Neural progenitor cell (in vitro differentiated cells): ENCODE results near the gene GKN2. TPM values are rescaled to one million over a fixed set of nuclear protein-coding genes. Genes with fewer than 3 reads are reported as not detected.
"Not testable (repeated sequence)": the region's sequence is repeated elsewhere in the genome, so short reads cannot be mapped to it uniquely, and the experiment has no call there.

ENCODE experiments used
- DNase-seq: peaks from one replicate; pipeline ENCODE4 v3.0.0-alpha.2; 2016; ENCODE audit warnings: low spot score
- H2AFZ ChIP-seq: fragments of 200-600 bp; sonication (generic); replicated peaks from 2 replicates; pipeline ENCODE4 v1.6.1; 2016; ENCODE audit warnings: antibody characterized with exemption
- H3F3A ChIP-seq: fragments of 200-600 bp; sonication (generic); 2 replicates; pipeline ENCODE4 v1.6.1; 2016; ENCODE audit warnings: antibody characterized with exemption, low read depth
- H3K27ac ChIP-seq: fragments of 200-600 bp; sonication (generic); 2 replicates; pipeline ENCODE4 v1.5.1; 2016; ENCODE audit warnings: mild to moderate bottlenecking
- H3K27me3 ChIP-seq: fragments of 200-600 bp; sonication (generic); 2 replicates; pipeline ENCODE4 v1.6.1; 2016; ENCODE audit warnings: mild to moderate bottlenecking, moderate library complexity
- H3K36me3 ChIP-seq: fragments of 200-600 bp; sonication (generic); 2 replicates; pipeline ENCODE4 v1.5.1; 2016
- H3K4me1 ChIP-seq: fragments of 200-600 bp; sonication (generic); 2 replicates; pipeline ENCODE4 v1.6.1; 2016; ENCODE audit warnings: mixed run types
- H3K4me2 ChIP-seq: fragments of 200-600 bp; sonication (generic); 2 replicates; pipeline ENCODE4 v1.6.1; 2016
- H3K4me3 ChIP-seq: fragments of 200-600 bp; sonication (generic); 2 replicates; pipeline ENCODE4 v1.5.1; 2016
- H3K79me2 ChIP-seq: fragments of 200-600 bp; sonication (generic); 2 replicates; pipeline ENCODE4 v1.6.1; 2016; ENCODE audit warnings: low read depth
- H3K9ac ChIP-seq: fragments of 200-600 bp; sonication (generic); 2 replicates; pipeline ENCODE4 v1.6.1; 2016
- H3K9me3 ChIP-seq: fragments of 200-600 bp; sonication (generic); 2 replicates; pipeline ENCODE4 v1.5.1; 2016; ENCODE audit warnings: low read depth
- H4K20me1 ChIP-seq: fragments of 200-600 bp; sonication (generic); 2 replicates; pipeline ENCODE4 v1.6.1; 2016; ENCODE audit warnings: low read depth
- H3K27ac Mint-ChIP-seq: 3 replicates; pipeline ENCODE4 v1.8.0; 2021; ENCODE audit warnings: mixed read lengths
- H3K27me3 Mint-ChIP-seq: 2 replicates; pipeline ENCODE4 v1.8.0; 2022; ENCODE audit warnings: low read depth, mild to moderate bottlenecking, inconsistent platforms, moderate library complexity, mixed read lengths; ENCODE audit not compliant: insufficient read depth
- H3K36me3 Mint-ChIP-seq: 3 replicates; pipeline ENCODE4 v1.8.0; 2021; ENCODE audit warnings: mixed read lengths
- H3K4me1 Mint-ChIP-seq: 3 replicates; pipeline ENCODE4 v1.8.0; 2021; ENCODE audit warnings: mixed read lengths
- H3K4me3 Mint-ChIP-seq: 3 replicates; pipeline ENCODE4 v1.8.0; 2021; ENCODE audit warnings: mild to moderate bottlenecking, moderate library complexity, mixed read lengths
- H3K9me3 Mint-ChIP-seq: 3 replicates; pipeline ENCODE4 v1.8.0; 2020; ENCODE audit warnings: mixed read lengths
- EZH2 ChIP-seq: fragments of 200-600 bp; sonication (generic); IDR thresholded peaks from 2 replicates; pipeline ENCODE4 v1.6.1; 2017; ENCODE audit warnings: antibody characterized with exemption, mild to moderate bottlenecking, moderate library complexity
- EZH2phosphoT487 ChIP-seq: fragments of 200-600 bp; sonication (generic); IDR thresholded peaks from 2 replicates; pipeline ENCODE4 v1.6.1; 2017; ENCODE audit warnings: antibody characterized with exemption
- total RNA-seq: library from RNA; depleted of rRNA; stranded (reverse); fragments of >200 nt; gene quantifications from 2 replicates; pipeline ENCODE4 v1.2.3, GENCODE V29; 2015; ENCODE audit warnings: low replicate concordance
- TF ChIP-seq, protein P1 (sequence below): fragments of 200-600 bp; sonication (generic); IDR thresholded peaks from 2 replicates; pipeline ENCODE4 v1.5.1; 2017; ENCODE audit warnings: antibody characterized with exemption, mild to moderate bottlenecking

The GKN2 gene
- total RNA-seq, 1 donor from 2014 or later: not detected

DNA sequence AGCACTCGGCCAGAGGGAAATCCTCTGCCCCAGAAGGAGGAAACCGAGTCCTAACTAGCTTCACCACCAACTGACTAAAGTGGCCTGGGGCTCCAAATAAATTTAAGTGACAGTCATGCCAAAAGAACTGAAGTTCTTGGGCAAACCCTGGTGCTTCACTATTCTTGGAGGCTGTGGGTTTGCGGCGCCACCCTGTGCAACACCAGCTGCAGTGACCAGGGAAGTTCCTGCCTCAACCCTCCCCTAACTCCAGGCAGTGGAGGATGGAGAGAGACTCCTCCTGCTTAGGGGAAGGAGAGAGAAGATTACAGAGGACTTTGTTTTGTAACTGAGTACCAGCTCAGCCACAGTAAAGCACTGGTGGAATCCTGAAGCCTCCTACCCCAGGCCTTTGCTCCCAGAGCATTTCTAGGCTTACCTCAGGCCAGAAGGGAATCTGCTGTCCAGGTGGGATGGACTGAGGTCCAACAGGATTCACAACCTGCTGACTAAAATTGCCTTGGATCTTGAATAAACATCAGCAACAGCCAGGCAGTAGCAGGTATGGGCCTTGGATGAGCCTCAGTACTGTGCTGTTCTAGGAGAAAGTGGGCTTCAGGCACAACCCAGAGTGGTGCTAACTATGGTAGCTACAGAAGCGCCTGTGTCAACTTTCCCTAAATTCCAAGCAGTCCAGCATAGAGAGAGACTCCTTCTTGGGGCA lies 52.0 kb downstream of the GKN2 start:
- no peaks in the 10 kb centered on the region for H3K4me1 Mint-ChIP-seq
- Histone ChIP-seq H3K9me3 (no peaks in the 10 kb centered on the region), H3K4me3 (no peak overlapping the region), H3K4me2 (no peak overlapping the region), H3K9ac (no peak overlapping the region), H3K4me1 (no peaks in the 10 kb centered on the region), H3F3A (no peaks in the 10 kb centered on the region), H3K27ac (no peak overlapping the region), H3K36me3 (no peaks in the 10 kb centered on the region), H3K79me2 (no peaks in the 10 kb centered on the region), H3K27me3 (no peaks in the 10 kb centered on the region), H2AFZ (peak overlapping the region; percentile 10), H4K20me1 (no peaks in the 10 kb centered on the region)
- H3K9me3 Mint-ChIP-seq: peaks cover 15% of the 10 kb centered on the region
- H3K27ac Mint-ChIP-seq: no peak overlapping the region
- no peaks in the 10 kb centered on the region for H3K36me3 Mint-ChIP-seq
- TF ChIP-seq EZH2: no peak
- TF ChIP-seq EZH2phosphoT487: no peak
- TF ChIP-seq, protein P1, sequence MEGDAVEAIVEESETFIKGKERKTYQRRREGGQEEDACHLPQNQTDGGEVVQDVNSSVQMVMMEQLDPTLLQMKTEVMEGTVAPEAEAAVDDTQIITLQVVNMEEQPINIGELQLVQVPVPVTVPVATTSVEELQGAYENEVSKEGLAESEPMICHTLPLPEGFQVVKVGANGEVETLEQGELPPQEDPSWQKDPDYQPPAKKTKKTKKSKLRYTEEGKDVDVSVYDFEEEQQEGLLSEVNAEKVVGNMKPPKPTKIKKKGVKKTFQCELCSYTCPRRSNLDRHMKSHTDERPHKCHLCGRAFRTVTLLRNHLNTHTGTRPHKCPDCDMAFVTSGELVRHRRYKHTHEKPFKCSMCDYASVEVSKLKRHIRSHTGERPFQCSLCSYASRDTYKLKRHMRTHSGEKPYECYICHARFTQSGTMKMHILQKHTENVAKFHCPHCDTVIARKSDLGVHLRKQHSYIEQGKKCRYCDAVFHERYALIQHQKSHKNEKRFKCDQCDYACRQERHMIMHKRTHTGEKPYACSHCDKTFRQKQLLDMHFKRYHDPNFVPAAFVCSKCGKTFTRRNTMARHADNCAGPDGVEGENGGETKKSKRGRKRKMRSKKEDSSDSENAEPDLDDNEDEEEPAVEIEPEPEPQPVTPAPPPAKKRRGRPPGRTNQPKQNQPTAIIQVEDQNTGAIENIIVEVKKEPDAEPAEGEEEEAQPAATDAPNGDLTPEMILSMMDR: no peak
- no peak for DNase-seq
- no peak overlapping the region for H3K4me3 Mint-ChIP-seq
- no peaks in the 10 kb centered on the region for H3K27me3 Mint-ChIP-seq

DNA sequence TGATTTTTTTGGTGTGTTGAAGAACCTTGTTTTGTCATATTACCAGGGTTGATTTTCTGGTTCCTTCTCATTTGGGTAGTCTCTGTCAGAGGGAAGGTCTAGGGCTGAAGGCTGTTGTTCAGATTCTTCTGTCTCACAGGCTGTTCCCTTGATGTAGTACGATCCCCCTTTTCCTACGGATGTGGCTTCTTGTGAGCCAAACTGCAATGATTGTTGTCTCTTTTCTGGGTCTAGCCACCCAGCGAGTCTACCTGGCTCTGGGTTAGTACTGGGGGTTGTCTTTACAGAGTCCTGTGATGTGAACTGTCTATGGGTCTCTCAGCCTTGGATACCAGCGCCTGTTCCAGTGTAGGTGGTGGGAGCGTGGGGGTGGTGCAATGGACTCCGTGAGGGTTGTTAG lies 56.7 kb downstream of the GKN2 start:
- not testable (repeated sequence) for H3K4me1 Mint-ChIP-seq, H2AFZ ChIP-seq, H3K36me3 Mint-ChIP-seq, H3F3A ChIP-seq, DNase-seq, H3K9me3 ChIP-seq, H3K4me1 ChIP-seq, H3K4me3 ChIP-seq, H3K79me2 ChIP-seq, H3K27me3 ChIP-seq, H3K27me3 Mint-ChIP-seq, H3K4me3 Mint-ChIP-seq, H3K9me3 Mint-ChIP-seq, H3K27ac ChIP-seq, H3K36me3 ChIP-seq, H4K20me1 ChIP-seq, H3K9ac ChIP-seq, H3K4me2 ChIP-seq, H3K27ac Mint-ChIP-seq

Other genes starting within 250 kb of the GKN2 start
- gene ARHGAP25, start 218.1 kb downstream of the GKN2 start, total RNA-seq: 3.0 and 5.8 TPM in 2 replicates
- gene BMP10, start 81.5 kb downstream of the GKN2 start, total RNA-seq: not detected in 2 replicates
- gene GKN1, start 21.7 kb upstream of the GKN2 start, total RNA-seq: not detected in 2 replicates
- gene ANTXR1, start 60.3 kb upstream of the GKN2 start, total RNA-seq: 6.5 and 6.7 TPM in 2 replicates